ENCODE data around the gene PIN1.

DNA sequence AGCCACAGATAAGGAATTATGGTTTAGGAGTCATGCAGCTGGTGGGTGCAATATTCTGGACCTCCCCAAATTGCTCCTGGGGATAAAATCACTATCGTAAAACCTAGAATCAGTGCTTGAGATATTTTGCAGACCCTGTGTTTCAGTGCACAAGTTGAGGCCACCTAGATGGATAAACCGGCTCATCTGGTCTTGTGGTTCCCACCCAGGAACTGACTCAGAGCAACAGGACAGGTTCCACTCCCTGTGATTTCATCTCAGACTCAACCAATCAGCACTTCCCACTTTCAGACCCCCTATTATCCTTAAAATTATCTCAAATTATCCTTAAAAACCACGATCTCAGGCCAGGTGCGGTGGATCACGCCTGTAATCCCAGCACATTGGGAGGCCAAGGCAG lies 37.2 kb upstream of the PIN1 start:
- TF ChIP-seq CTCF (IDR thresholded peaks at IDR 0.05) (no peak), POLR2A (IDR thresholded peaks at IDR 0.05) (no peak)
